CD4-positive, alpha-beta memory T cell (primary cell): ENCODE measurements around the gene OPA3. TPM values are rescaled to one million over a fixed set of nuclear protein-coding genes. Genes with fewer than 3 reads are reported as not detected.
A peak's percentile ranks its signal among the peaks of the same experiment; 100 is the strongest.
"Not testable (repeated sequence)": the region's sequence is repeated elsewhere in the genome, so short reads cannot be mapped to it uniquely, and the experiment has no call there.

Source experiments
- CTCF ChIA-PET: fragments of 350-600 bp; sonication (Branson Sonifier 250); formaldehyde crosslinking; loops from one replicate; lab custom pipeline; 2021; ENCODE audit warnings: inconsistent platforms; ENCODE audit not compliant: partially characterized antibody; lab: Charles Lee
- POLR2A ChIA-PET: fragments of 350-600 bp; sonication (Branson Sonifier 250); formaldehyde crosslinking; loops from one replicate; lab custom pipeline; 2021; ENCODE audit not compliant: partially characterized antibody; lab: Charles Lee
- DNase-seq, 5 donors: peaks; one replicate each; pipeline versions ENCODE4 v3.0.0 to v3.0.0-alpha.2; 2020 to 2022; ENCODE audit warnings: mixed read lengths in 1 of 5
- H3K27ac ChIP-seq: one replicate; pipeline ENCODE4 v1.7.0; 2013; ENCODE audit warnings: low read depth, low read length
- H3K27me3 ChIP-seq: 2 replicates; pipeline ENCODE4 v1.7.0; 2013; ENCODE audit warnings: mild to moderate bottlenecking, low read length, moderate library complexity; ENCODE audit not compliant: insufficient read depth
- H3K36me3 ChIP-seq: 2 replicates; pipeline ENCODE4 v1.7.0; 2013; ENCODE audit warnings: mild to moderate bottlenecking, low read length, moderate library complexity; ENCODE audit not compliant: insufficient read depth
- H3K4me1 ChIP-seq: 2 replicates; pipeline ENCODE4 v1.7.0; 2013; ENCODE audit warnings: mild to moderate bottlenecking, low read length, moderate library complexity; ENCODE audit not compliant: insufficient read depth
- H3K4me3 ChIP-seq, 2 donors: one replicate each; pipeline ENCODE4 v1.7.0; 2013; ENCODE audit warnings: low read length in 2 of 2, mild to moderate bottlenecking in 1 of 2
- H3K9me3 ChIP-seq, 2 donors: one replicate each; pipeline ENCODE4 v1.7.0; 2013; ENCODE audit warnings: low read length in 2 of 2, control low read depth in 1 of 2; ENCODE audit not compliant: control insufficient read depth in 1 of 2
- H3K27ac Mint-ChIP-seq, 7 donors: one replicate each; pipeline ENCODE4 v1.8.0; 2020 to 2021; ENCODE audit warnings: mixed read lengths in 7 of 7, mild to moderate bottlenecking in 6 of 7, inconsistent platforms in 3 of 7, moderate library complexity in 3 of 7
- H3K27me3 Mint-ChIP-seq, 2 donors: one replicate each; pipeline ENCODE4 v1.8.0; 2020 to 2021; ENCODE audit warnings: mixed read lengths in 2 of 2
- H3K36me3 Mint-ChIP-seq, 2 donors: one replicate each; pipeline ENCODE4 v1.8.0; 2020 to 2021; ENCODE audit warnings: mixed read lengths in 2 of 2, inconsistent platforms in 1 of 2, mild to moderate bottlenecking in 1 of 2
- H3K4me1 Mint-ChIP-seq, 4 donors: one replicate each; pipeline ENCODE4 v1.8.0; 2020 to 2021; ENCODE audit warnings: mixed read lengths in 4 of 4, mild to moderate bottlenecking in 1 of 4
- H3K4me3 Mint-ChIP-seq, 8 donors: one replicate each; pipeline ENCODE4 v1.8.0; 2020 to 2021; ENCODE audit warnings: mixed read lengths in 8 of 8, mild to moderate bottlenecking in 7 of 8, moderate library complexity in 6 of 8, inconsistent platforms in 3 of 8
- H3K9me3 Mint-ChIP-seq, 8 donors: one replicate each; pipeline ENCODE4 v1.8.0; 2020 to 2021; ENCODE audit warnings: mixed read lengths in 8 of 8, mild to moderate bottlenecking in 5 of 8, inconsistent platforms in 3 of 8, moderate library complexity in 1 of 8
- intact Hi-C: fragments of 100-400 bp; cut with micrococcal nuclease; formaldehyde crosslinking; loops from one replicate; pipeline ENCODE4 v1.15.1; 2023
- polyA plus RNA-seq, 2 donors: library from polyadenylated mRNA; unstranded; fragments of 300-500 nt; fragmentation: Illumina TruSeq; gene quantifications; one replicate each; pipeline ENCODE4 v1.2.3, GENCODE V29; 2021
- total RNA-seq, 2 experiments: library from RNA; stranded (reverse); gene quantifications; one replicate each; pipeline ENCODE4 v1.2.3, GENCODE V29; 2021

OPA3 gene
- total RNA-seq = 10 to 100 TPM in 1 of 2 experiments, 1 to 10 TPM in 1; 9.9 to 10.8 TPM
- polyA plus RNA-seq = 10 to 100 TPM in 1 of 2 donors, 1 to 10 TPM in 1; 4.4 to 12.9 TPM

DNA sequence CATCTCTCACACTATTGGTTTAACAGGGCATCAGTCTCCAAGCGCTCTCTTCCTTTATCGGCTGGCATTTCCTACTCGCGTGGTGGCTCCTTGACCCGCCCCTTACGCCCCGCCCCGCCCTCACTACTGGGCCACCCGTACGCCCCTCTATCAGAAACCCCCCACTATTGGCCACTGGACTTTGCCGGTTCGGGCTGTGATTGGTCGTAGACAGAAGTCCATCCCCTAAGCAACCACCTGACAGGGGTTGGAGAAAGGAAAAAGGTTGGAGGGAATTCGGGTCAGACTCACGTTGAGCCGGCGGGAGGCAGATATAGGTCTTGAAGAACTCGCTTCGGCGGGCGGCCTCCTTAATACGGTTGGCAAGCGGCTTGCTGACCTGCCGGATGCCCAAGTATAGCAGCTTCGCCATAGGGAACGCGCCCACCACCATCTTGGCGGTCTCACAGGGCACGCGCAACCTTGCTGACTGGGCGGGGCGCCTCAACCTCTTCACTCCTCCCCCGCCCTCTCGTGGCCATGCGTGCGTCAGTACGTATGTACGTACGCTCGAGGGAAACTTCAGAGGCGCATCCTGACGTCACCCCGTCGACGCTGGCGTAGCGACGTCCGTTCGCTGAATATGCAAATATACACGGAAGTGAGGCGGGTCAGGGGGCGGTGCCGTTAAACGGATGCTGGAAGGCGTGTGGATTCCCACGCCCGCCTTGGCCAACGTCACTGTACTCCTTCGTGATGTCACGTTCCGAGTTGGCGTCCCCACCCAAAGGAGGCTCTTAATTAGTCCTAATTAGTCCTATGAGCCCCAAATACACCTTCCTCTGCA lies at the start of gene OPA3:
Gene OPA3, minus strand, starts transcription at position 471 of the 826 bp plus-strand sequence. Its CDS starts 38 bp downstream, at position 433.
- peak; percentile 98 to 100 (median 99) for DNase-seq
- no peaks in the 10 kb centered on the region for H3K36me3 ChIP-seq
- peak within 1 kb of the TSS; percentile 84 to 99 for H3K4me3 ChIP-seq
- POLR2A ChIA-PET = interaction anchor here (0.6 to 2.5 kb wide), 13 partner anchors 57 to 413 kb away, joined by 3 to 22 read pairs (median 5); partner anchors contain the start of genes CCDC61, FBXO46, FOSB and QPCTL
- intact Hi-C loops = loop anchor here (1.0 to 10.0 kb wide), 9 partner anchors 57 to 410 kb away; partner anchors contain the start of genes CCDC61, ERCC1, POLR1G and PPM1N
- CTCF ChIA-PET = interaction anchor here (1.0 to 1.9 kb wide), 4 partner anchors 30 to 145 kb away, joined by 3 to 8 read pairs (median 4); no protein-coding TSS in a partner anchor
- Mint-ChIP-seq H3K4me3 (peak within 1 kb of the TSS; percentile 87 to 97 (median 93)), H3K4me1 (peaks cover 7 to 26% (median 16%) of the 10 kb centered on the region in 4 donors), H3K27ac (peak within 1 kb of the TSS; percentile 93 to 100 (median 98)), H3K27me3 (peaks cover 1 to 4% of the 10 kb centered on the region in 2 donors), H3K36me3 (peaks cover 7 to 8% of the 10 kb centered on the region in 2 donors), H3K9me3 (no peaks in the 10 kb centered on the region)
- H3K27ac ChIP-seq = peak within 1 kb of the TSS; percentile 99
- no peaks in the 10 kb centered on the region for H3K27me3 ChIP-seq
- H3K4me1 ChIP-seq = peaks cover 11% of the 10 kb centered on the region
- H3K9me3 ChIP-seq = no peaks in the 10 kb centered on the region

DNA sequence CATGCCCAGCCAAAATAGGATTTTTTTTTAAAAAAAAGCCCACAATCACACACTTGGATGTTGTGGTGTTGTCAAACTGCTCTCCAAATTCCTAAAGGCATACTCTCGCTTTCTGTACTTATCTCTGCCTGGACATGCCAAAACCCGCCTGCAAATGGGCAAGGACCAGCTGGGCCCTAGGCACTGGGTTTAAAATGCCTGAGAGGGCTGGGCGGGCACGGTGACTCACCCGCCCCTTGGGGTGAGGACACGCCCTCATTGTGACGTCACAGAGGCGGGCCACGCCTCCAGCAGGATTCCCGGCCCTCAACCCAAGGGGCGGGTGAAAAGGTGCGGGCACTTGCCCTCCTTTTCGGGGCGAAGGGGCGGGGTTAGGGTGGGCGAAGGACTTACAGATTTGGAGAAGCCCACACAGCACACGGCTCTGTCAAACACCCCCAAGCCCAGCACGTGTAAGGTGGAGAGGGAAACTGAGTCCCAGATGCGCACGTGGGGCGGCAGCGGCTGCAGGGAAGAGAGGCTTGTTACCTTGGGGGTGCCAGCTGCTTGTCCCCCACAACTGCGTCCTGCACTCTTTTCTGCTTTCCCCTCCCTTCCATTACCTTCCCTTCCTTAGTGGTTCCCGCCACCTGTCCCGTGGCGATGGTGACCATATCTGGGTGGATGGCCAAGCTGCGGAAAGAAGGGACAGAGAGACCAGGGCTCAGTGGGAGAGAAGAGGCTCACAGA lies 48.0 kb upstream of the OPA3 start:
- Mint-ChIP-seq H3K27ac (peak overlapping the region in 3 of 7 donors; percentile 57 to 88 (median 70)), H3K9me3 (no peaks in the 10 kb centered on the region), H3K4me3 (no peak overlapping the region), H3K4me1 (no peaks in the 10 kb centered on the region), H3K36me3 (peaks cover 0 to 17% of the 10 kb centered on the region in 2 donors), H3K27me3 (no peaks in the 10 kb centered on the region)
- H3K27me3 ChIP-seq = no peaks in the 10 kb centered on the region
- ChIA-PET POLR2A (no interaction called here), CTCF (no interaction called here)
- H3K4me3 ChIP-seq = no peak overlapping the region
- H3K4me1 ChIP-seq = no peaks in the 10 kb centered on the region
- intact Hi-C loops = no loop called here
- H3K9me3 ChIP-seq = no peaks in the 10 kb centered on the region
- peaks cover 11% of the 10 kb centered on the region for H3K36me3 ChIP-seq
- no peak overlapping the region for H3K27ac ChIP-seq
- DNase-seq = peak in 1 of 5 donors; percentile 16

DNA sequence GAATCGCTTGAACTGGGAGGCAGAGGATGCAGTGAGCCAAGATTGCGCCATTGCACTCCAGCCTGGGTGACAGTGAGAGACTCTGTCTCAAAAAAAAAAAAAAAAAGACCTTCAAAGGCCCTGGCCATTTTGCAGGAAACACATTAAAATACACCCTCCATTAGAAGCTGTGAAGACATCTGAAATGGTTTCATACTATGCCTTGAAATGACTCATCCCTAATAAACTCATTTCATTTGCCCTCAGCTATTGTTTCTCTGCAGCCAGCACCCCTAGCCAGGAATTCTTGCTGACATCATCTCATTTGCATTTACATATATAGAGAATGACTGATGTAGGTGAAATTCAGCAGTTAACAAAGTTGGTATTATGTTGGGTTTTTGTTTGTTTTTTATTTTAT lies 45.9 kb upstream of the OPA3 start:
- Mint-ChIP-seq H3K27me3 (no peaks in the 10 kb centered on the region), H3K36me3 (peaks cover 2 to 32% of the 10 kb centered on the region in 2 donors), H3K4me1 (peaks cover 0 to 2% (median under 1%) of the 10 kb centered on the region in 4 donors), H3K27ac (no peak overlapping the region), H3K4me3 (no peak overlapping the region), H3K9me3 (no peaks in the 10 kb centered on the region)
- H3K36me3 ChIP-seq = peaks cover 24% of the 10 kb centered on the region
- no peak for DNase-seq
- no peaks in the 10 kb centered on the region for H3K4me1 ChIP-seq
- H3K27ac ChIP-seq = no peak overlapping the region
- no peak overlapping the region for H3K4me3 ChIP-seq
- ChIA-PET POLR2A (interaction anchor here (3.1 kb wide), 1 partner anchor 11 kb away, joined by 13 read pairs; no protein-coding TSS in a partner anchor), CTCF (interaction anchor here (1.5 to 1.6 kb wide), 2 partner anchors 9 to 12 kb away, joined by 3 to 7 read pairs; partner anchors contain the start of gene EML2)
- H3K9me3 ChIP-seq = no peaks in the 10 kb centered on the region
- intact Hi-C loops = no loop called here
- no peaks in the 10 kb centered on the region for H3K27me3 ChIP-seq

DNA sequence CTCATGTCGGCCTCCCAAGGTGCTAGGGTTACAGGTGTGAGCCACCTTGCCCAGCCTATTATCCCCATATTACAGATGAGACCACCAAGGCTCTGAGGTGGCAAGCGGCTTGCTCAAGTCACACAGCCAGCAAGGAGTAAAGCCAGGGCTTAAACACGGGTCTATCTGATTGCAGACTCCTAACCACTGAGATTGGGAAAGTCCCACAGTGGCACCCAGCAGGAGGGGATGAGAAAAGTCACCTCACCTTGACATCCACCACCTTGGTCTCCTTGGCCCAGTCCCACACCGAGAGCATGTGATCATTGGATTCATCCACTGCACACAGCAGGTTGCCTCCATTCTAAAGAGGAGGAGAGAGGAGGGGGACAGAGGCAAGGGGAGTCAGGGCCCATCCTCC lies 45.1 kb upstream of the OPA3 start:
- no peak overlapping the region for H3K4me3 Mint-ChIP-seq
- Histone ChIP-seq H3K4me1 (no peaks in the 10 kb centered on the region), H3K9me3 (no peaks in the 10 kb centered on the region), H3K36me3 (peaks cover 25% of the 10 kb centered on the region), H3K27ac (no peak overlapping the region), H3K27me3 (no peaks in the 10 kb centered on the region), H3K4me3 (no peak overlapping the region)
- ChIA-PET POLR2A (interaction anchor here (3.1 kb wide), 1 partner anchor 12 kb away, joined by 13 read pairs; no protein-coding TSS in a partner anchor), CTCF (no interaction called here)
- intact Hi-C loops = no loop called here
- peaks cover 0 to 4% (median 1%) of the 10 kb centered on the region in 4 donors for H3K4me1 Mint-ChIP-seq
- no peak for DNase-seq
- no peaks in the 10 kb centered on the region for H3K9me3 Mint-ChIP-seq
- H3K27ac Mint-ChIP-seq = no peak overlapping the region
- H3K27me3 Mint-ChIP-seq = no peaks in the 10 kb centered on the region
- H3K36me3 Mint-ChIP-seq = peaks cover 8 to 36% of the 10 kb centered on the region in 2 donors

DNA sequence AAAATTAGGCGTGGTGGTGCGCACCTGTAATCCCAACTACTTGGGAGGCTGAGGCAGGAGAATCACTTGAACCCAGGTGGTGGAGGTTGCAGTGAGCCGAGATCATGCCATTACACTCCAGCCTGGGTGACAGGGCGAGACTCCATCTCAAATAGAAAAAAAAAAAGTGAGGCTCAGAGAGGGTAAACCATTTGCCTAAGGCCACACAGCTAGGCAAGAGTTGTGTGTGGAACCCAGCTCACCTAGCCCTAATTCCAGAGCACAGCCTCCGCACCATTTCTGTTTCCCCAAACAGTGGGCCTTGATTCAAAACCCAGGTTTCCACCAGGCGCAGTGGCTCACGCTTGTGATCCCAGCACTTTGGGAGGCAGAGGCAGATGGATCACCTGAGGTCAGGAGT lies 43.6 kb upstream of the OPA3 start:
- H3K27me3 Mint-ChIP-seq = not testable (repeated sequence)

DNA sequence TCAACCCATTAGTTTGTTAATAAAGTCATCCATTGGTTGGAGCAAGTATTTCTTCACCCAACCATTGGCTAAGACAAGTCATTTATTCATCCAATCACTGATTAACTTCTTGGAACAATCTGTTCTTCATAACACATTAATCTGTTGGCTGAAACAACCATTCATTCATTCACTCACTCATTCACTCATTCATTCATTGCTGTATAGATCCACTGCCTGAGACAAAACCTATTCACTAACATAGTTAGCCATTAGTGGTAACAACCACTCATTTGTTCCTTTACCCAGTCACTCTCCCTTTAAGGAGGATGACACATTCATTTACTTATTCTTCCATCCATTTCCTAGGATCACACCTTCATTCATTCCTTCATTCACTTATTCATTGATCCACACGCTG lies 39.4 kb upstream of the OPA3 start:
- Mint-ChIP-seq H3K9me3 (no peaks in the 10 kb centered on the region), H3K27me3 (no peaks in the 10 kb centered on the region), H3K4me3 (no peak overlapping the region), H3K27ac (peak overlapping the region in 1 of 7 donors; percentile 8), H3K36me3 (peaks cover 32 to 58% of the 10 kb centered on the region in 2 donors), H3K4me1 (peaks cover 0 to 9% (median 3%) of the 10 kb centered on the region in 4 donors)
- DNase-seq = no peak
- CTCF ChIA-PET = interaction anchor here (1.1 kb wide), 1 partner anchor 20 kb away, joined by 3 read pairs; no protein-coding TSS in a partner anchor
- POLR2A ChIA-PET = no interaction called here
- Histone ChIP-seq H3K27me3 (no peaks in the 10 kb centered on the region), H3K9me3 (no peaks in the 10 kb centered on the region), H3K4me3 (no peak overlapping the region), H3K4me1 (no peaks in the 10 kb centered on the region), H3K36me3 (peaks cover 38% of the 10 kb centered on the region), H3K27ac (no peak overlapping the region)
- intact Hi-C loops = no loop called here

More for the DNA sequence above, 43.6 kb upstream of the OPA3 start:
- H3K36me3 Mint-ChIP-seq = peaks cover 15 to 45% of the 10 kb centered on the region in 2 donors
- intact Hi-C loops, H3K27ac ChIP-seq, H3K9me3 Mint-ChIP-seq, DNase-seq, H3K4me3 ChIP-seq, H3K4me3 Mint-ChIP-seq, POLR2A ChIA-PET, H3K4me1 ChIP-seq, H3K9me3 ChIP-seq, H3K4me1 Mint-ChIP-seq, H3K27me3 ChIP-seq, H3K27ac Mint-ChIP-seq: not testable (repeated sequence)
- CTCF ChIA-PET = interaction anchor here (1.2 kb wide), 1 partner anchor 134 kb away, joined by 3 read pairs; no protein-coding TSS in a partner anchor
- peaks cover 34% of the 10 kb centered on the region for H3K36me3 ChIP-seq
